Fibroblast of gingiva (primary cell): ENCODE data around the gene LCA5.
"Not testable (repeated sequence)": the region's sequence is repeated elsewhere in the genome, so short reads cannot be mapped to it uniquely, and the experiment has no call there.

Experiments used
- DNase-seq: peaks from one replicate; pipeline ENCODE4 v3.0.0-alpha.2; 2011; ENCODE audit warnings: low read depth

Gene LCA5

GRCh38 chr6:79536954-79537747, at the start of gene LCA5:
LCA5 (minus strand) TSS chr6:79537430; CDS start chr6:79518894, 18,536 bp downstream.
- peak; percentile 96 for DNase-seq

- DNase-seq, result peak; percentile 35
Observed at GRCh38 chr6:79586548-79586947, 49.3 kb upstream of the LCA5 start.

GRCh38 chr6:79584332-79584731, 47.1 kb upstream of the LCA5 start:
- no peak for DNase-seq

- not testable (repeated sequence) for DNase-seq
Observed at GRCh38 chr6:79577926-79578325, 40.7 kb upstream of the LCA5 start.

GRCh38 chr6:79574630-79575225, 37.5 kb upstream of the LCA5 start:
- no peak for DNase-seq

- DNase-seq, result no peak
Observed at GRCh38 chr6:79574174-79574573, 36.9 kb upstream of the LCA5 start.

- DNase-seq, result no peak
Observed at GRCh38 chr6:79571030-79571367, 33.8 kb upstream of the LCA5 start.

GRCh38 chr6:79570129-79571029, 33.1 kb upstream of the LCA5 start:
- peak; percentile 48 for DNase-seq

- no peak for DNase-seq
Observed at GRCh38 chr6:79568996-79569395, 31.8 kb upstream of the LCA5 start.

GRCh38 chr6:79564636-79565035, 27.4 kb upstream of the LCA5 start:
- no peak for DNase-seq

GRCh38 chr6:79559706-79560105, 22.5 kb upstream of the LCA5 start:
- no peak for DNase-seq

GRCh38 chr6:79557673-79558467, 20.6 kb upstream of the LCA5 start:
- DNase-seq, result peak; percentile 8

GRCh38 chr6:79554305-79554704, 17.1 kb upstream of the LCA5 start:
- no peak for DNase-seq

GRCh38 chr6:79551401-79551800, 14.2 kb upstream of the LCA5 start:
- DNase-seq, result no peak

GRCh38 chr6:79548304-79548703, 11.1 kb upstream of the LCA5 start:
- DNase-seq, result no peak

GRCh38 chr6:79546186-79546585, 9.0 kb upstream of the LCA5 start:
- DNase-seq, result no peak

- DNase-seq, result peak; percentile 98
Observed at GRCh38 chr6:79544939-79545450, 7.8 kb upstream of the LCA5 start.

- DNase-seq, result peak; percentile 42
Observed at GRCh38 chr6:79544299-79544927, 7.2 kb upstream of the LCA5 start.

- no peak for DNase-seq
Observed at GRCh38 chr6:79543886-79544285, 6.7 kb upstream of the LCA5 start.

GRCh38 chr6:79543411-79543810, 6.2 kb upstream of the LCA5 start:
- no peak for DNase-seq
